Stimulated activated CD4-positive, alpha-beta T cell treated with anti-CD3 and anti-CD28 coated beads, TNF-alpha, amount 100 ng/mL, for 24 hours (primary cell): ENCODE measurements around the gene KIAA0825.
"Not testable (repeated sequence)": the region's sequence is repeated elsewhere in the genome, so short reads cannot be mapped to it uniquely, and the experiment has no call there.

Source experiments
- DNase-seq, 3 experiments: peaks; one replicate each; pipeline ENCODE4 v3.0.0-alpha.2; 2020; ENCODE audit warnings: low read depth in 3 of 3

KIAA0825 gene

GRCh38 chr5:94375801-94376200 lies 242.6 kb downstream of the KIAA0825 start:
- no peak for DNase-seq

- no peak for DNase-seq
Measured at GRCh38 chr5:94374336-94374735, 244.1 kb downstream of the KIAA0825 start.

- no peak for DNase-seq
Measured at GRCh38 chr5:94367900-94368299, 250.5 kb downstream of the KIAA0825 start.

GRCh38 chr5:94366811-94367210 lies 251.6 kb downstream of the KIAA0825 start:
- DNase-seq: no peak

GRCh38 chr5:94362857-94363256 lies 255.5 kb downstream of the KIAA0825 start:
- DNase-seq: no peak

- no peak for DNase-seq
Measured at GRCh38 chr5:94361832-94362796, 256.3 kb downstream of the KIAA0825 start.

GRCh38 chr5:94361161-94361560 lies 257.2 kb downstream of the KIAA0825 start:
- DNase-seq: no peak

GRCh38 chr5:94360382-94361130 lies 257.8 kb downstream of the KIAA0825 start:
- no peak for DNase-seq

- DNase-seq: no peak
Measured at GRCh38 chr5:94359880-94360279, 258.5 kb downstream of the KIAA0825 start.

GRCh38 chr5:94355811-94356210 lies 262.6 kb downstream of the KIAA0825 start:
- no peak for DNase-seq

GRCh38 chr5:94354837-94355485 lies 263.4 kb downstream of the KIAA0825 start:
- DNase-seq: not testable (repeated sequence)

- DNase-seq: no peak
Measured at GRCh38 chr5:94353605-94354004, 264.8 kb downstream of the KIAA0825 start.

- DNase-seq: no peak
Measured at GRCh38 chr5:94347130-94347529, 271.3 kb downstream of the KIAA0825 start.

GRCh38 chr5:94345257-94345656 lies 273.1 kb downstream of the KIAA0825 start:
- DNase-seq: no peak

GRCh38 chr5:94337617-94338016 lies 280.8 kb downstream of the KIAA0825 start:
- no peak for DNase-seq

GRCh38 chr5:94335936-94336335 lies 282.5 kb downstream of the KIAA0825 start:
- no peak for DNase-seq

- no peak for DNase-seq
Measured at GRCh38 chr5:94329115-94329514, 289.3 kb downstream of the KIAA0825 start.

- no peak for DNase-seq
Measured at GRCh38 chr5:94326586-94326985, 291.8 kb downstream of the KIAA0825 start.

GRCh38 chr5:94316916-94317838 lies 301.2 kb downstream of the KIAA0825 start:
- no peak for DNase-seq

GRCh38 chr5:94314460-94315131 lies 303.8 kb downstream of the KIAA0825 start:
- DNase-seq: no peak

- DNase-seq: no peak
Measured at GRCh38 chr5:94313696-94314095, 304.7 kb downstream of the KIAA0825 start.
